ENCODE results near the gene FBXO8.

The FBXO8 gene

DNA sequence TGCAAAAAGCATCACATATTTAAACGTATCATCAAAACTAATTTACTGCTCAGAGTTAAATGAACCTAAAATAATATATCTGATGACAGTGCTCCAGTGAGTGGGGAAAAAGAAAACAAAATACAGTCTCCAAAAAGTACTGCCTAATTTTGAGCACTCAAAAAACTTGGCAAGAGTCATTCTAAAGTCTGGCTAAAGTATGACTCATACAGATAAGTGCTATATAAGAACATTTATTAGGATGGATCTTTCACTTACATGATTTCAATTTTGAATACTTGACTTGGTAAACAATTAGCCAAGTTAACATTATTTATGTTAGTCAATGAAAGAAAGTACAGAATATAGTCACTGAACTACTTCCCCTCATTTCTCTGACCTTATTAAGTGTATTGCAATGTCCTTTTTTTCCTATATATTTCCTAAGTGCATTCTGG is 27.2 kb downstream of the FBXO8 start:
- Histone ChIP-seq H3K27ac (ENCODE audit: extremely low read depth, low read depth, low read length) (no peak overlapping the region), H3K36me3 (ENCODE audit: control insufficient read depth in 2 of 2, insufficient read depth in 1 of 2, low read length in 2 of 2) (no peaks in the 10 kb centered on the region), H3K4me3 (ENCODE audit: low read depth, low read length) (no peak overlapping the region), H3K9me3 (ENCODE audit: control insufficient read depth, insufficient read depth, low read depth, low read length) (no peaks in the 10 kb centered on the region), H3K4me1 (ENCODE audit: control insufficient read depth, insufficient read depth, low read length) (peaks cover 10% of the 10 kb centered on the region; the same call in 1 of the 2 replicates)
- CTCF ChIA-PET: no interaction called here
- POLR2A ChIA-PET: interaction anchor here (0.6 kb wide), 1 partner anchor 1089 kb away, joined by 3 read pairs; no protein-coding TSS in a partner anchor
- TF ChIP-seq KLF7 (tag by site-specific recombination; IDR thresholded peaks at IDR 0.05; ENCODE audit: borderline replicate concordance) (no peak), ZNF510 (tag by site-specific recombination; IDR thresholded peaks at IDR 0.05; ENCODE audit: insufficient replicate concordance) (no peak), ZNF416 (tag by site-specific recombination; IDR thresholded peaks at IDR 0.05) (no peak), ZIC2 (tag by site-specific recombination; IDR thresholded peaks at IDR 0.05) (no peak), GLI2 (tag by site-specific recombination; IDR thresholded peaks at IDR 0.05; ENCODE audit: borderline replicate concordance, low read depth) (peak; percentile 33; the same call in 1 of the 2 replicates), ZNF660 (tag by site-specific recombination; IDR thresholded peaks at IDR 0.05) (peak; percentile 69), ZNF211 (tag by site-specific recombination; IDR thresholded peaks at IDR 0.05; ENCODE audit: low read depth) (no peak), SETDB1 (IDR thresholded peaks at IDR 0.05; ENCODE audit: insufficient read length, low read length) (no peak), FEZF1 (tag by site-specific recombination; IDR thresholded peaks at IDR 0.05) (peak; percentile 63; the same call in 1 of the 2 replicates), SP7 (tag by site-specific recombination; IDR thresholded peaks at IDR 0.05) (peak; percentile 71), ZNF792 (tag by site-specific recombination; IDR thresholded peaks at IDR 0.05) (no peak), ZNF501 (tag by site-specific recombination; IDR thresholded peaks at IDR 0.05) (0 out of 2 replicates have a peak, but pooled peaks have one; percentile 56), ZXDB (tag by site-specific recombination; IDR thresholded peaks at IDR 0.05) (peak; percentile 44; the same call in 1 of the 2 replicates), ZEB2 (tag by site-specific recombination; IDR thresholded peaks at IDR 0.05) (peak; percentile 78), ZNF423 (tag by site-specific recombination; IDR thresholded peaks at IDR 0.05) (no peak), ZNF24 (tag by site-specific recombination; IDR thresholded peaks at IDR 0.05) (0 out of 2 replicates have a peak, but pooled peaks have one; percentile 26), IKZF3 (tag by site-specific recombination; IDR thresholded peaks at IDR 0.05) (peak; percentile 76), ZNF133 (tag by site-specific recombination; IDR thresholded peaks at IDR 0.05) (no peak), YY2 (tag by site-specific recombination; IDR thresholded peaks at IDR 0.05) (no peak), ZNF654 (tag by site-specific recombination; IDR thresholded peaks at IDR 0.05; ENCODE audit: low read depth) (no peak), ZSCAN23 (tag by site-specific recombination; IDR thresholded peaks at IDR 0.05) (no peak)
- TF ChIP-seq, protein P1, sequence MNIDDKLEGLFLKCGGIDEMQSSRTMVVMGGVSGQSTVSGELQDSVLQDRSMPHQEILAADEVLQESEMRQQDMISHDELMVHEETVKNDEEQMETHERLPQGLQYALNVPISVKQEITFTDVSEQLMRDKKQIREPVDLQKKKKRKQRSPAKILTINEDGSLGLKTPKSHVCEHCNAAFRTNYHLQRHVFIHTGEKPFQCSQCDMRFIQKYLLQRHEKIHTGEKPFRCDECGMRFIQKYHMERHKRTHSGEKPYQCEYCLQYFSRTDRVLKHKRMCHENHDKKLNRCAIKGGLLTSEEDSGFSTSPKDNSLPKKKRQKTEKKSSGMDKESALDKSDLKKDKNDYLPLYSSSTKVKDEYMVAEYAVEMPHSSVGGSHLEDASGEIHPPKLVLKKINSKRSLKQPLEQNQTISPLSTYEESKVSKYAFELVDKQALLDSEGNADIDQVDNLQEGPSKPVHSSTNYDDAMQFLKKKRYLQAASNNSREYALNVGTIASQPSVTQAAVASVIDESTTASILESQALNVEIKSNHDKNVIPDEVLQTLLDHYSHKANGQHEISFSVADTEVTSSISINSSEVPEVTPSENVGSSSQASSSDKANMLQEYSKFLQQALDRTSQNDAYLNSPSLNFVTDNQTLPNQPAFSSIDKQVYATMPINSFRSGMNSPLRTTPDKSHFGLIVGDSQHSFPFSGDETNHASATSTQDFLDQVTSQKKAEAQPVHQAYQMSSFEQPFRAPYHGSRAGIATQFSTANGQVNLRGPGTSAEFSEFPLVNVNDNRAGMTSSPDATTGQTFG (tag by site-specific recombination; IDR thresholded peaks at IDR 0.05; ENCODE audit: borderline replicate concordance): no peak
- TF ChIP-seq, protein P2, sequence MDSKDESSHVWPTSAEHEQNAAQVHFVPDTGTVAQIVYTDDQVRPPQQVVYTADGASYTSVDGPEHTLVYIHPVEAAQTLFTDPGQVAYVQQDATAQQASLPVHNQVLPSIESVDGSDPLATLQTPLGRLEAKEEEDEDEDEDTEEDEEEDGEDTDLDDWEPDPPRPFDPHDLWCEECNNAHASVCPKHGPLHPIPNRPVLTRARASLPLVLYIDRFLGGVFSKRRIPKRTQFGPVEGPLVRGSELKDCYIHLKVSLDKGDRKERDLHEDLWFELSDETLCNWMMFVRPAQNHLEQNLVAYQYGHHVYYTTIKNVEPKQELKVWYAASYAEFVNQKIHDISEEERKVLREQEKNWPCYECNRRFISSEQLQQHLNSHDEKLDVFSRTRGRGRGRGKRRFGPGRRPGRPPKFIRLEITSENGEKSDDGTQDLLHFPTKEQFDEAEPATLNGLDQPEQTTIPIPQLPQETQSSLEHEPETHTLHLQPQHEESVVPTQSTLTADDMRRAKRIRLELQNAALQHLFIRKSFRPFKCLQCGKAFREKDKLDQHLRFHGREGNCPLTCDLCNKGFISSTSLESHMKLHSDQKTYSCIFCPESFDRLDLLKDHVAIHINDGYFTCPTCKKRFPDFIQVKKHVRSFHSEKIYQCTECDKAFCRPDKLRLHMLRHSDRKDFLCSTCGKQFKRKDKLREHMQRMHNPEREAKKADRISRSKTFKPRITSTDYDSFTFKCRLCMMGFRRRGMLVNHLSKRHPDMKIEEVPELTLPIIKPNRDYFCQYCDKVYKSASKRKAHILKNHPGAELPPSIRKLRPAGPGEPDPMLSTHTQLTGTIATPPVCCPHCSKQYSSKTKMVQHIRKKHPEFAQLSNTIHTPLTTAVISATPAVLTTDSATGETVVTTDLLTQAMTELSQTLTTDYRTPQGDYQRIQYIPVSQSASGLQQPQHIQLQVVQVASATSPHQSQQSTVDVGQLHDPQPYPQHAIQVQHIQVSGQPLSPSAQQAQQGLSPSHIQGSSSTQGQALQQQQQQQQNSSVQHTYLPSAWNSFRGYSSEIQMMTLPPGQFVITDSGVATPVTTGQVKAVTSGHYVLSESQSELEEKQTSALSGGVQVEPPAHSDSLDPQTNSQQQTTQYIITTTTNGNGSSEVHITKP (tag by site-specific recombination; IDR thresholded peaks at IDR 0.05): no peak
- TF ChIP-seq, protein P3, sequence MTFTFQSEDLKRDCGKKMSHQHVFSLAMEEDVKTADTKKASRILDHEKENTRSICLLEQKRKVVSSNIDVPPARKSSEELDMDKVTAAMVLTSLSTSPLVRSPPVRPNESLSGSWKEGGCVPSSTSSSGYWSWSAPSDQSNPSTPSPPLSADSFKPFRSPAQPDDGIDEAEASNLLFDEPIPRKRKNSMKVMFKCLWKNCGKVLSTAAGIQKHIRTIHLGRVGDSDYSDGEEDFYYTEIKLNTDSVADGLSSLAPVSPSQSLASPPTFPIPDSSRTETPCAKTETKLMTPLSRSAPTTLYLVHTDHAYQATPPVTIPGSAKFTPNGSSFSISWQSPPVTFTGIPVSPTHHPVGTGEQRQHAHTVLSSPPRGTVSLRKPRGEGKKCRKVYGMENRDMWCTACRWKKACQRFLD (tag by site-specific recombination; IDR thresholded peaks at IDR 0.05): no peak
- TF ChIP-seq, protein P4, sequence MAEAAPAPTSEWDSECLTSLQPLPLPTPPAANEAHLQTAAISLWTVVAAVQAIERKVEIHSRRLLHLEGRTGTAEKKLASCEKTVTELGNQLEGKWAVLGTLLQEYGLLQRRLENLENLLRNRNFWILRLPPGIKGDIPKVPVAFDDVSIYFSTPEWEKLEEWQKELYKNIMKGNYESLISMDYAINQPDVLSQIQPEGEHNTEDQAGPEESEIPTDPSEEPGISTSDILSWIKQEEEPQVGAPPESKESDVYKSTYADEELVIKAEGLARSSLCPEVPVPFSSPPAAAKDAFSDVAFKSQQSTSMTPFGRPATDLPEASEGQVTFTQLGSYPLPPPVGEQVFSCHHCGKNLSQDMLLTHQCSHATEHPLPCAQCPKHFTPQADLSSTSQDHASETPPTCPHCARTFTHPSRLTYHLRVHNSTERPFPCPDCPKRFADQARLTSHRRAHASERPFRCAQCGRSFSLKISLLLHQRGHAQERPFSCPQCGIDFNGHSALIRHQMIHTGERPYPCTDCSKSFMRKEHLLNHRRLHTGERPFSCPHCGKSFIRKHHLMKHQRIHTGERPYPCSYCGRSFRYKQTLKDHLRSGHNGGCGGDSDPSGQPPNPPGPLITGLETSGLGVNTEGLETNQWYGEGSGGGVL (tag by site-specific recombination; IDR thresholded peaks at IDR 0.05): no peak
- TF ChIP-seq, protein P5, sequence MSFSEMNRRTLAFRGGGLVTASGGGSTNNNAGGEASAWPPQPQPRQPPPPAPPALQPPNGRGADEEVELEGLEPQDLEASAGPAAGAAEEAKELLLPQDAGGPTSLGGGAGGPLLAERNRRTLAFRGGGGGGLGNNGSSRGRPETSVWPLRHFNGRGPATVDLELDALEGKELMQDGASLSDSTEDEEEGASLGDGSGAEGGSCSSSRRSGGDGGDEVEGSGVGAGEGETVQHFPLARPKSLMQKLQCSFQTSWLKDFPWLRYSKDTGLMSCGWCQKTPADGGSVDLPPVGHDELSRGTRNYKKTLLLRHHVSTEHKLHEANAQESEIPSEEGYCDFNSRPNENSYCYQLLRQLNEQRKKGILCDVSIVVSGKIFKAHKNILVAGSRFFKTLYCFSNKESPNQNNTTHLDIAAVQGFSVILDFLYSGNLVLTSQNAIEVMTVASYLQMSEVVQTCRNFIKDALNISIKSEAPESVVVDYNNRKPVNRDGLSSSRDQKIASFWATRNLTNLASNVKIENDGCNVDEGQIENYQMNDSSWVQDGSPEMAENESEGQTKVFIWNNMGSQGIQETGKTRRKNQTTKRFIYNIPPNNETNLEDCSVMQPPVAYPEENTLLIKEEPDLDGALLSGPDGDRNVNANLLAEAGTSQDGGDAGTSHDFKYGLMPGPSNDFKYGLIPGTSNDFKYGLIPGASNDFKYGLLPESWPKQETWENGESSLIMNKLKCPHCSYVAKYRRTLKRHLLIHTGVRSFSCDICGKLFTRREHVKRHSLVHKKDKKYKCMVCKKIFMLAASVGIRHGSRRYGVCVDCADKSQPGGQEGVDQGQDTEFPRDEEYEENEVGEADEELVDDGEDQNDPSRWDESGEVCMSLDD (tag by site-specific recombination; IDR thresholded peaks at IDR 0.05): no peak

Data from HEK293 (cell line).